GM19025 (cell line): Measurements from ENCODE around the gene PRSS27.

ENCODE experiments used
- ATAC-seq: cut with Tn5 transposase; IDR thresholded peaks from one replicate; pipeline ENCODE4 v1.9.1; 2021; ENCODE audit warnings: mild to moderate bottlenecking, low read depth, moderate library complexity; ENCODE audit not compliant: unreplicated experiment

Gene PRSS27

DNA sequence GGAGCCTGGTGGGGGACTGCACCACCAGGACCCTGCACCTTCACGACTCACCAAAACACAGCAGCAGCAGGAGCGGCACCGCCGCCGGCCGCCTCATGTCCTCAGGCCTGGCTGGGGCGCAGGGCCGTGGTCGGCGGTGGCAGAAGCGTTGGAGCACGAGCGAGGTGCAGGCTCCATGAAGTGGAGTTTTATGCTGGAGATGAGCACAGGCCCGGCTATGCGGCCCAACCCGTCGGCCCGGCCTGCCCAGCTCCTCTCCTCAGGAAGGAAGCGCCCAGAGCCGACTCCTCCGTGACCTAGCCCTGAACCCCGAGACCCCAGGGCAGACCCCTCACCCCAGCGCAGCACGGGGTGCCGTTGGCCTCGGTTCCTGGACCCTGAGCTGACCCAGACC lies at the start of gene PRSS27:
Gene PRSS27, minus strand, starts transcription at position 161 of the 394 bp plus-strand sequence. Its CDS starts 64 bp downstream, at position 97.
- ATAC-seq = no peak

DNA sequence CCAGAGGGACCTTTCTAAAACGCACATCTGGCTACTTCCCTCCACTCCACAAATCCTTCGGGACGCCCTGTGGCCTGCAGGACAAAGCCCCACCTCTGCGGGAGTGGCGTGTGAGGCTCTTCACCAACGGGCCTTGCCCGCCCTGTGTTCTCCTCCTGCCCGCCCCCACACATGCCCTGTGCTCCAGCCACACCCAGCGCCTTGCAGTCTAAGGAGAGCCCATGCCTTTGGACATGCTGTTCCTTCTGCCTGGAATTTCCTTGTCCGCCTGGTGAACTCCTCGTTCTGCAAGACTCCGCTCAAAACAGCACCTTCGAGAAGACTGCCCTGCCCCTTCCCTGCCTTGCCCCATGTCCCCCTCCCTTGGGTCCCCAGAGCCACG lies 49.6 kb upstream of the PRSS27 start:
- no peak for ATAC-seq

DNA sequence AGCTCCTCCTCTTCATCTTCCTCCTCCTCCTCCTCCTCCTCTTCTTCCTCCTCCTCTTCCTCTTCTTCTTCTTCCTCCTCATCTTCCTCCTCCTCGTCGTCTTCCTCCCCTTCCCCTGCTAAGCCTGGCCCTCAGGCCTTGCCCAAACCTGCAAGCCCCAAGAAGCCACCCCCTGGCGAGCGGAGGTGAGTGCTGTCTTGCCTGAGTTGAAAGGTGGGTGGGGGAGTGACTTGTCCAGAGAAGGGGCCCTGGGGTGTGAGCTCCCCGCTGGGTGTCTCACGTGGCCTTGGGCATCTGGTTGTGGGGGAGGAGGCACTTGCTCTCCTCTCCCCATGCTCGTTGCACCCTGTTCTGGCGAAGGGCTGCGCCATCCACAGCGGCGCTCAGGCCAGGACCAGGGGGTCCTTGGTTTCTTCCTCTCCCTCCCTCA lies 49.1 kb upstream of the PRSS27 start:
- ATAC-seq = no peak

DNA sequence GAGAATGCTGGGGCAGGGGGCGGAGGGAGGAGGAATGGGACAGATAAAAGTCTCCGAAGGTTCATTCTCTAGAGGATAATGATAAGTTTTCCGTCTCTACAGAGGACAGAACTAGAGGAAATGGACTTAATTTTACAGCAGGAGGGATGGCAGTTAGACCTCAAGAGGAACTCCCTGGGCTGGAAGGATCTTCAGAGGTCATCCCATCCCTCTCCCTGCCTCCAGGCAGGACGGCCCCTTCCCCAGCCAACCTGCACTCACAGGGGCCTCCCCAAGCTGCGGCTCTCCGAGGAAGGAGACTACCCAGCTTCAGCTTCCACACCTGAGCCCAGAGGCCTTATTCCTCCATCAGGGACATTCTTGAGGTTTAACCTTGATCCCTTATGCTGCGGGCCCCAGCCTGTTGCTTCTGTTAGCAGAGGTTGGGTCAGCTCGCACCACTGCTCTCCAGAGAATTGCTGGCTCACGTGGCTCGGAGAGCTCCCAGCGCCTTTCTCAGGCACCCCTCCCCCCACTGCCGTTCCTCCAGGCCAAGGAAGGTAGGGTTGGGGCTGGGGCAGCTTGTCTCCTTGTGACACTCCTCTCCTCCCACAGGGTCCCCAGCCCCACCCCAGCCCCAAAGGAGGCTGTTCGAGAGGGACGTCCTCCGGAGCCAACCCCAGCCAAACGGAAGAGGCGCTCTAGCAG lies 48.5 kb upstream of the PRSS27 start:
- ATAC-seq = no peak

DNA sequence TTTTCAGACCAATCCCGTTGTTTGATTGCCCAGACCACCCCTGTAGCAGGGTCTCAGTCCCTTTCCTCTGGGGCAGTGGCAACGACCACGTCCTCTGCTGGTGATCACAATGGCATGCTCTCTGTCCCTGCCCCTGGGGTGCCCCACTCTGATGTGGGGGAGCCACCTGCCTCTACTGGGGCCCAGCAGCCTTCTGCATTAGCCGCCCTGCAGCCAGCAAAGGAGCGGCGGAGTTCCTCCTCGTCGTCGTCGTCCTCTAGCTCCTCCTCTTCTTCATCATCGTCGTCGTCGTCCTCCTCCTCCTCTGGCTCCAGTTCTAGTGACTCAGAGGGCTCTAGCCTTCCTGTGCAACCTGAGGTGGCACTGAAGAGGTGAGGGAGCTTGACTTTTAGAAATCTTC lies 47.9 kb upstream of the PRSS27 start:
- no peak for ATAC-seq

DNA sequence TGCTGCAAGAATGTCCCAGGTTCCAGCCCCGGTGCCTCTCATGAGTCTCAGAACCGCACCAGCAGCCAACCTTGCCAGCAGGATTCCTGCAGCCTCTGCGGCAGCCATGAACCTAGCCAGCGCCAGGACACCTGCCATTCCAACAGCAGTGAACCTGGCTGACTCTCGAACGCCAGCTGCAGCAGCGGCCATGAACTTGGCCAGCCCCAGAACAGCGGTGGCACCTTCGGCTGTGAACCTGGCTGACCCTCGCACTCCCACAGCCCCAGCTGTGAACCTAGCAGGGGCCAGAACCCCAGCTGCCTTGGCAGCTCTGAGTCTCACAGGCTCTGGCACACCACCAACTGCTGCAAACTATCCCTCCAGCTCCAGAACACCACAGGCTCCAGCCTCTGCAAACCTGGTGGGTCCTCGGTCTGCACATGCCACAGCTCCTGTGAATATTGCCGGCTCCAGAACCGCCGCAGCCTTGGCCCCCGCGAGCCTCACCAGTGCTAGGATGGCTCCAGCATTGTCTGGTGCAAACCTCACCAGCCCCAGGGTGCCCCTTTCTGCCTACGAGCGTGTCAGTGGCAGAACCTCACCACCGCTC lies 47.2 kb upstream of the PRSS27 start:
- ATAC-seq = no peak

DNA sequence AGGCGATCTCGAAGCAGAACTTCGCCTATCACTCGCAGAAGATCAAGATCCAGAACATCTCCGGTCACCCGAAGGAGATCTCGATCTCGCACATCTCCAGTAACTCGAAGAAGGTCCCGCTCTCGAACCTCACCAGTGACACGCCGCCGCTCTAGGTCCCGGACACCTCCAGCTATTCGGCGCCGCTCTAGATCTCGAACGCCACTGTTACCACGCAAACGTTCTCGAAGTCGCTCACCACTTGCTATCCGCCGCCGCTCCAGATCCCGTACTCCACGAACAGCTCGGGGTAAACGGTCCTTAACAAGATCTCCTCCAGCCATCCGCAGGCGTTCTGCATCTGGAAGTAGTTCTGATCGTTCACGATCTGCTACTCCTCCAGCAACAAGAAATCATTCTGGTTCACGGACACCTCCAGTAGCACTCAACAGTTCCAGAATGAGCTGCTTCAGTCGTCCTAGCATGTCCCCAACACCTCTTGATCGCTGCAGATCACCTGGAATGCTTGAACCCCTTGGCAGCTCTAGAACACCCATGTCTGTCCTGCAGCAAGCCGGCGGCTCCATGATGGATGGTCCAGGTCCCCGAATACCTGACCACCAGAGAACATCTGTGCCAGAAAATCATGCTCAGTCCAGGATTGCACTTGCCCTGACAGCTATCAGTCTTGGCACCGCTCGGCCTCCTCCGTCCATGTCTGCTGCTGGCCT lies 46.6 kb upstream of the PRSS27 start:
- no peak for ATAC-seq

DNA sequence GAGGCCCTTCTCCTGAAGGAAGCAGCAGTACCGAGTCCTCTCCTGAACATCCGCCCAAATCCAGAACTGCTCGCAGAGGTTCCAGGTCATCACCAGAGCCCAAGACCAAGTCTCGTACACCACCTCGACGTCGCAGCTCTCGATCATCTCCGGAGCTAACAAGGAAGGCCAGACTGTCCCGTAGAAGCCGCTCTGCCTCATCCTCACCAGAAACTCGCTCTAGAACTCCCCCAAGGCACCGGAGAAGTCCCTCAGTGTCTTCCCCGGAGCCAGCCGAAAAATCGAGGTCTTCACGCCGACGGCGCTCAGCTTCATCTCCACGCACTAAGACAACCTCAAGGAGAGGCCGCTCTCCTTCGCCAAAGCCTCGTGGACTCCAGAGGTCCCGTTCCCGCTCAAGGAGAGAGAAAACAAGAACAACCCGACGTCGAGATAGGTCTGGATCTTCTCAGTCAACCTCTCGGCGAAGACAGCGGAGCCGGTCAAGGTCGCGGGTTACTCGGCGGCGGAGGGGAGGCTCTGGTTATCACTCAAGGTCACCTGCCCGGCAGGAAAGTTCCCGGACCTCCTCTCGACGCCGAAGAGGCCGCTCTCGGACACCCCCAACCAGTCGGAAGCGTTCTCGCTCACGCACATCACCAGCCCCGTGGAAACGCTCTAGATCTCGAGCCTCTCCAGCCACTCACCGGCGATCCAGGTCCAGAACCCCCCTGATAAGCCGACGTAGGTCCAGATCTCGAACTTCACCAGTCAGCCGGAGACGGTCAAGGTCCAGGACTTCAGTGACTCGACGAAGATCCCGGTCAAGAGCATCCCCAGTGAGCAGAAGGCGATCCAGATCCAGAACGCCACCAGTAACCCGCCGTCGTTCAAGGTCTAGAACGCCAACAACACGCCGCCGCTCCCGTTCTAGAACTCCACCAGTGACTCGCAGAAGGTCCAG lies 45.7 kb upstream of the PRSS27 start:
- ATAC-seq = no peak

DNA sequence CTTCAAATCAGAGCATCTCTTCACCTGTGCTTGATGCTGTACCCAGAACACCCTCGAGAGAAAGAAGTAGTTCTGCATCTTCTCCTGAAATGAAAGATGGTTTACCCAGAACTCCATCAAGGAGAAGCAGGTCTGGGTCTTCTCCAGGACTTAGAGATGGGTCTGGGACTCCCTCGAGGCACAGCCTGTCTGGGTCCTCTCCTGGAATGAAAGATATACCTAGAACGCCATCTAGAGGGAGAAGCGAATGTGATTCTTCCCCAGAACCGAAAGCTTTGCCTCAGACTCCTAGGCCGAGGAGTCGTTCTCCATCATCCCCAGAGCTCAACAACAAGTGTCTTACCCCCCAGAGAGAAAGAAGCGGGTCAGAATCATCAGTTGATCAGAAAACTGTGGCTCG lies 44.7 kb upstream of the PRSS27 start:
- no peak for ATAC-seq

DNA sequence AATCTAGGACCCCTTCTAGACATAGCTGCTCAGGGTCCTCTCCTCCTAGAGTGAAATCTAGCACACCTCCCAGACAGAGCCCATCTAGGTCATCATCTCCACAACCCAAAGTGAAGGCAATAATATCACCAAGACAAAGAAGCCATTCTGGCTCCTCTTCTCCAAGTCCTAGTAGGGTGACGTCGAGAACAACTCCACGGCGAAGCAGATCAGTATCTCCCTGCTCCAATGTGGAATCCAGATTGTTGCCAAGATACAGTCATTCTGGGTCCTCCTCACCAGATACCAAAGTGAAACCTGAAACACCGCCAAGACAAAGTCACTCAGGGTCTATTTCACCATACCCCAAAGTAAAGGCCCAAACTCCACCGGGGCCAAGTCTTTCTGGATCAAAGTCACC lies 43.1 kb upstream of the PRSS27 start:
- no peak for ATAC-seq

DNA sequence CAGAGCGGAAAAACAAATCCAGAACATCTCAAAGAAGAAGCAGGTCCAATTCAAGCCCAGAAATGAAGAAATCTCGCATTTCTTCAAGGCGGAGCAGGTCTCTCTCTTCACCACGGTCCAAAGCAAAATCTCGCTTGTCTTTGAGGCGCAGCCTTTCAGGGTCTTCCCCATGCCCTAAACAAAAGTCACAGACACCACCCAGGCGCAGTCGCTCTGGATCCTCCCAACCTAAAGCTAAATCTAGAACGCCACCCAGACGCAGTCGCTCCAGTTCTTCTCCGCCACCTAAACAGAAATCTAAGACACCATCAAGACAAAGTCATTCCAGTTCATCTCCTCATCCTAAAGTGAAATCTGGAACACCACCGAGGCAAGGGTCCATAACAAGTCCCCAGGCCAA lies 42.7 kb upstream of the PRSS27 start:
- ATAC-seq = no peak

DNA sequence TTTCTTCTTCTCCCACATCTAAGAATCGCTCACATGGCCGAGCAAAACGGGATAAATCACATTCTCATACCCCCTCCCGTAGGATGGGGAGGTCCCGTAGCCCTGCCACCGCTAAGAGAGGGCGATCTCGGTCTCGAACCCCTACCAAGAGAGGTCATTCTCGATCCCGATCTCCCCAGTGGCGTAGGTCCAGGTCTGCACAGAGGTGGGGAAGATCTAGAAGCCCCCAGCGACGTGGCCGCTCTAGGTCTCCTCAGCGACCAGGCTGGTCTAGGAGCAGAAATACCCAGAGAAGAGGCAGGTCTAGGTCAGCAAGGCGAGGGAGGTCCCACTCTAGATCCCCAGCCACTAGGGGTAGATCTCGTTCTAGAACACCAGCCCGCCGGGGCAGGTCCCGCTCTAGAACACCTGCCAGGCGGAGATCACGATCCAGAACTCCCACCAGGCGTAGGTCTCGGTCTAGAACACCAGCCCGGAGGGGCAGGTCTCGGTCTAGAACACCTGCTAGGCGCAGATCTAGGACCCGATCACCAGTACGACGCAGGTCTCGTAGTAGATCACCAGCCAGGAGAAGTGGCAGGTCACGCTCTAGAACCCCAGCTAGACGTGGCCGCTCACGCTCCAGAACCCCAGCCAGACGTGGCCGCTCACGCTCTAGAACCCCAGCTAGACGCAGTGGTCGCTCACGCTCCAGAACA lies 42.0 kb upstream of the PRSS27 start:
- no peak for ATAC-seq

DNA sequence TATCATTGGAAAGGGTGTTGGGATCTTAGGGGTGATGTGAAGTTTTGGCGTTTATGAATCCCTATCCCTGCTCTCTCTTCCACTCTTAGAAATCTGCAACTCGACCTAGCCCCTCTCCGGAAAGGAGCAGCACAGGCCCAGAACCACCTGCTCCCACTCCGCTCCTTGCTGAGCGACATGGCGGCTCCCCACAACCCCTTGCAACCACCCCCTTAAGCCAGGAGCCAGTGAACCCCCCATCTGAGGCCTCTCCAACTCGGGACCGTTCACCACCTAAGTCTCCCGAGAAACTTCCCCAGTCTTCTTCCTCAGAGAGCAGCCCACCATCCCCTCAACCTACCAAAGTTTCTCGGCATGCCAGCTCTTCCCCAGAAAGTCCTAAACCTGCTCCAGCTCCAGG lies 41.4 kb upstream of the PRSS27 start:
- ATAC-seq = no peak

DNA sequence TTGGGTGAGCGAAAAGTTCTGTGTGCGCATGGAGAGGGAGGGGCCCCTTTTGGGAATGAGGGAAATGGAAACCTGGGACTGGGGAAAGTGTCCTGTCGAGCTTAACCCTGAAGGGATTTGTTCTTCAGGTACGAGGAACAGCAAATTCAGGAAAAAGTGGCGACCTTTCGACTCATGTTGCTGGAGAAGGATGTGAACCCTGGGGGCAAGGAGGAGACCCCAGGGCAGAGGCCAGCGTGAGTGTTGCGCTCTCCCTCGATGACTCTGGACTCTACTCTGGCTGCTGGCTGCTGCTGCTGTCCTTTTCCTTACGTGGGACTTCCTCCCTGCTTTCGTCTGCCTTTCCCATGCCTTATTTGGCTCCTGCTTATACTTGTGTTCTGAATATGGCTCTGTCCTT lies 37.3 kb upstream of the PRSS27 start:
- no peak for ATAC-seq

DNA sequence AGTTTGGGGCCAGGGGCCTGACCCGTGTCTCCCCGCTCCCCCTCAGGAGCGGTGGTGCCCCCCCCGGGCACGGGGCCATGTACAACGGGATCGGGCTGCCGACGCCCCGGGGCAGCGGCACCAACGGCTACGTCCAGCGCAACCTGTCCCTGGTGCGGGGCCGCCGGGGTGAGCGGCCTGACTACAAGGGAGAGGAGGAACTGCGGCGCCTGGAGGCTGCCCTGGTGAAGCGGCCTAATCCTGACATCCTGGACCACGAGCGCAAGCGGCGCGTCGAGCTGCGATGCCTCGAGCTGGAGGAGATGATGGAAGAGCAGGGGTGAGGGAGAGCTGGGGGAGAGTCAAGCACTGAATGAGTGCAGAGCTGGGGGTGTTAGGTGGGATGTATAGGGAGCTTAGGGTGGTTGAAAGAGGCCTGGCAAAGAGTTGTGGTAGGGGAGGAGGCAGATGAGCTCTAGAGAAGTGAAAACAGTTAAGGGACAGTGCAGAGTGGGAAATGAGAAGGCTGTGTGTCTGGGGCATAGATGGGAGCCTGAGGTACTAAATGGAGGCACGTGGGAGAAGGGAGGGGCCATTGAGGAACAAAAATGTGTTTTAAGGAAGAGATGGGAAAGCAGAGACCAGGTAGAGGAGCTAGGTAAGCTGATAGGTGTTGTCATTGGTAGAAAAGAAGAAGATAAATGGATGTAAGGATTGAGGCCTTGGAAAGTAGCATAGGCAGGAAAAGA lies 36.4 kb upstream of the PRSS27 start:
- no peak for ATAC-seq

DNA sequence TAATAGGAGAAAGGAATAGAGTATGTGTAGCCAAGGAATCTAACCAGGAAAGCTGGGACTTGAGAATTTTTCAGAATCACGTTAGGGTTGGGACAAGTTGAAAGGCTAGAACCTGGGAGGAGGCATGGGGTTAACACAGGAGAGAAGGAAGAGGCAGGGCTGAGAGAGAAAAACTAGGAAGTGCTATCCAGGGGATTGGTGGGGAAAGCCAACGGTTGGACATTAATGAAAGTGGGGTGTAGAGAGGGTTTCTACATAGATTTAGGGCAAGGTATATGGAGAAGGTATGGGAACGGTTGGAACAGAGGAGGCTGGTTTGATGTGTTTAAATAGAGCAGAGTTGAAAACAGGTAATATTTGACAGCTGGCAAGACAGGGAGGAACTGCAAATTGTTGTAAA lies 35.1 kb upstream of the PRSS27 start:
- no peak for ATAC-seq

DNA sequence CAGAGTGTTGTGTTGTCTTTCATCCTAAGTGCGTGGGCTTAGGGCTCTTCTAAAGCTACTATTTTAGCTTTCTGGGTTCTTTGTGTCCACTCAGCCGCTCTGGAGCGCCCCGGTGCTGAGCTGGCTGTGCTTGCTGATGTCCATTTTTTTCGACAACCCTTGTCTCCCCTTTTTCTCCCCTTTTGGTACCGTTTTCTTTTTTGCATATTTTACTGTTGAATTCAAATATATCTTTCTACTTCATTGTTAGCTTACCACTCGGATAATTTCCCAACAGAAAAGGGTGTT lies 33.7 kb upstream of the PRSS27 start:
- no peak for ATAC-seq

DNA sequence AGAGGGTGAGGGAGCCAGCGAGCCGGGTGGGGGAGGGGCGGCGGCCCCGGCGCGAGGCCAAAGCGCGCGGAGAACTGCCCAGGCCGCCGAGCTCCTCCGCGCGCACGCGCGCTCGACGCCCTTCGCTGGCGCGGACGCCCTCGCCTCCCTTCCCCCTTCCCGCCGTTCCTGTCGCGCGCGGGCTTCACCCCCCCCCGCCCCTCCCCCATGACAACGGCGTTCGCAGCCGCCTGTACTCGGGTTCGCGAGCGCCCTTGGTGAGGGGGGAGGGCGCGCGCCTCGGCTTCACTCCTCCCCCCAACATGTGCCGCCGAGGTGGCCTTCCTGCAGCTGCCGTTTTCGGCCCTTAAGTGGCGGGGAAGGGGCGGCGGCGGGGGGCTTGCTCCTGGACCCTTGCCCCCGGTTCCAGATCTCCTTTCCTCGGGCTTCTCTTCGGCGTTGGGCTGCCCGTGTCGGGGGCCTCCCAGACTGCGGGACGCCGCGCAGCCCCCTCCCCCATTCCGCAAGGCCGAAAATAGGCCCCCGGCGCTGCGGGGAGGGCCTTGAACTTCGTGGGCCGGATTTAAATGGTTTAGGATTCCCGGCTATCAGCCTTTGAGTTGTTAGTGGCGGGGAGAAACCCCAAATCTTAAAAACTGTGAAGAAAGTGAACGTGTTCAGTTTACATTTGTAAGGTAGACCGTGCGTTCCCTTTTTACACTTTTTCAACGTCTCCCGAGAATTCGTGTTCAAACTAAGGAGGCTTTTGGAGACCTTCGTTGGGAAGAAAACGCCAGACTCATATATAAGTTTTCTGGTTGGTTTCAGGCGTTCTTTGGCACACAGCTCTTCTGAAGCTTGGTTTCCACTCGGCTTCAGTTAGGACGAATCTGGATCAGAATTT lies 33.1 kb upstream of the PRSS27 start:
- ATAC-seq = peak; percentile 37
